ENCODE measurements around the gene CBR3. TPM values are rescaled to one million over a fixed set of nuclear protein-coding genes. Genes with fewer than 3 reads are reported as not detected.

Gene CBR3
- total RNA-seq, 1 experiment from 2014 or later, result 1.7 TPM

DNA sequence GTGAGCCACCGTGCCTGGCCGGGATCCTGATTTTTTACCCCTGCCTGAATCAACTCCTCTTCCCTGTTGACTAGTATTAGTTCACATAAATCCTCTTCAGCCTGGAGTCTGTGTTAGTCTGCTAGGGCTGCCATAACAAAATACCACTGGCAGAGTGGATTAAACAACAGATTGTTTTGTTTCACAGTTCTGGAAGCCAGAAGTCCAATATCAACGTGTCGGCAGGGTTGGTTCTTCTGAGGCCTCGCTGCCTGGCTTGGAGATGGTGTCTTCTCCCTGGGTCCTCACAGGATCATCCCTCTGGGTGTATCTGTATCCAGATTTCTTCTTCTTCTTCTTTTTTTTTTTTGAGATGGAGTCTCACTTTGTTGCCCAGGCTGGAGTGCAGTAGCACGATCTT is 39.9 kb downstream of the CBR3 start (continued):
- TF ChIP-seq CBX3 (IDR thresholded peaks at IDR 0.05; ENCODE audit: low read depth), result no peak
- TF ChIP-seq TCF7L2 (IDR thresholded peaks at IDR 0.05; ENCODE audit: borderline replicate concordance, extremely low read depth, insufficient read depth, insufficient read length), result no peak
- TF ChIP-seq, protein P1, sequence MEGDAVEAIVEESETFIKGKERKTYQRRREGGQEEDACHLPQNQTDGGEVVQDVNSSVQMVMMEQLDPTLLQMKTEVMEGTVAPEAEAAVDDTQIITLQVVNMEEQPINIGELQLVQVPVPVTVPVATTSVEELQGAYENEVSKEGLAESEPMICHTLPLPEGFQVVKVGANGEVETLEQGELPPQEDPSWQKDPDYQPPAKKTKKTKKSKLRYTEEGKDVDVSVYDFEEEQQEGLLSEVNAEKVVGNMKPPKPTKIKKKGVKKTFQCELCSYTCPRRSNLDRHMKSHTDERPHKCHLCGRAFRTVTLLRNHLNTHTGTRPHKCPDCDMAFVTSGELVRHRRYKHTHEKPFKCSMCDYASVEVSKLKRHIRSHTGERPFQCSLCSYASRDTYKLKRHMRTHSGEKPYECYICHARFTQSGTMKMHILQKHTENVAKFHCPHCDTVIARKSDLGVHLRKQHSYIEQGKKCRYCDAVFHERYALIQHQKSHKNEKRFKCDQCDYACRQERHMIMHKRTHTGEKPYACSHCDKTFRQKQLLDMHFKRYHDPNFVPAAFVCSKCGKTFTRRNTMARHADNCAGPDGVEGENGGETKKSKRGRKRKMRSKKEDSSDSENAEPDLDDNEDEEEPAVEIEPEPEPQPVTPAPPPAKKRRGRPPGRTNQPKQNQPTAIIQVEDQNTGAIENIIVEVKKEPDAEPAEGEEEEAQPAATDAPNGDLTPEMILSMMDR (IDR thresholded peaks at IDR 0.05 in 2 of 3, conservative IDR thresholded peaks at IDR 0.05 in 1 of 3; ENCODE audit: borderline replicate concordance in 1 of 3, insufficient read depth in 1 of 3, low read depth in 2 of 3, low read length in 2 of 3), result no peak

DNA sequence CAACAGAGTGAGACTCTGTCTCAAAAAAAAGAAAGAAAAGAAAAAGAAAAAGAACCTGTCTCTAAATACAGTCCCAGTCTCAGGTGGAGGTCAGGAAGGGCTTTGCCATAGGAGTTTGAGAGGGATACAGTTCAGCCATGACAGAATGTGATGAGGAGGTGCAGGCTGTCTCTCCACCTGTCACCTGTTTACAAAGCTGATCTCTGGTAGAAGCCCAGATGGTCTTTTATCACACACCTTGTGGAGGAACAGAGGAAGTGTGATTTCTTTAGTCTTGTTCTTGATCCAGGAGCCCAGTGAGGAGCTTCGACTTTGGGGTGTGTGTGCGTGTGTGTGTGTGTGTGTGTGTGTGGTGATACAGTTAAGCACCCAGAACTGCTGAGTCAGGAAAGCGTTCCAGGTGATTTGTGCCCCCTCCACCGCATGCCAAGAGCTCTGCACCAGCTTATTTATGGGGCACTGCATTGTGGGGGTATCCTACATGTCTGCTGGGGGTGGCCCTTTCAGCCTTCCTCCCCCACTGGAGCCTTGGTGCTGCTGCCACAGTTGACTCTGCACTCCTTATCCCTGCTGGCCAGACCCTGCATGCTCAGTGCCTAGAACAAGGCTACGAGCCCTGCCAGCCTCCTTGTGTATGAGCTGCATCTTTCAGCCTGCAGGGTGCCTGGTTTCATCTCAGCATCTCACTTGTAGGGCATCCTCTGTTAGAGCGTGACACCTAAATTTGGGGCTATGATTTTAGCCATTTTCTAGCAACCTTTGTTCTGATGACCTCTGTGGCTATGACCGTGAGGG is 41.1 kb downstream of the CBR3 start:
- Histone ChIP-seq H2AFZ (ENCODE audit: low read depth, low read length, poor library complexity, severe bottlenecking) (no peak overlapping the region), H3K9ac (ENCODE audit: low read length) (no peak overlapping the region), H3K4me1 (ENCODE audit: control insufficient read depth in 1 of 2, insufficient read depth in 2 of 2, low read length in 2 of 2) (peaks cover 9 to 13% of the 10 kb centered on the region in 2 experiments), H3K27ac (ENCODE audit: low read depth, low read length) (no peak overlapping the region), H3K27me3 (ENCODE audit: insufficient read depth, low read length) (no peaks in the 10 kb centered on the region), H3K36me3 (ENCODE audit: control insufficient read depth in 1 of 2, insufficient read depth in 2 of 2, low read length in 2 of 2) (no peaks in the 10 kb centered on the region), H3K9me3 (ENCODE audit: control insufficient read depth in 1 of 2, insufficient read depth in 1 of 2, low read depth in 1 of 2, low read length in 2 of 2) (no peaks in the 10 kb centered on the region), H3K4me3 (replicated peaks in 1 of 2; ENCODE audit: low read depth in 1 of 2, low read length in 2 of 2) (no peak overlapping the region), H4K20me1 (ENCODE audit: insufficient read depth) (no peaks in the 10 kb centered on the region), H3K79me2 (ENCODE audit: insufficient read depth, low read length) (no peaks in the 10 kb centered on the region), H3K9me2 (ENCODE audit: insufficient read depth) (no peaks in the 10 kb centered on the region), H3K4me2 (ENCODE audit: low read length) (no peak overlapping the region)
- TF ChIP-seq SIN3A (IDR thresholded peaks at IDR 0.05; ENCODE audit: low read depth) (no peak), SRF (IDR thresholded peaks at IDR 0.05; ENCODE audit: low read depth) (no peak), CEBPB (IDR thresholded peaks at IDR 0.05; ENCODE audit: low read depth) (no peak), TCF7L2 (IDR thresholded peaks at IDR 0.05; ENCODE audit: borderline replicate concordance, extremely low read depth, insufficient read depth, insufficient read length) (no peak), CBX3 (IDR thresholded peaks at IDR 0.05; ENCODE audit: low read depth) (no peak), POLR2A (IDR thresholded peaks at IDR 0.05; ENCODE audit: borderline replicate concordance, extremely low read depth, insufficient read depth, insufficient read length) (no peak), ZNF274 (IDR thresholded peaks at IDR 0.05; ENCODE audit: low read depth, low read length) (no peak)
- TF ChIP-seq, protein P2, sequence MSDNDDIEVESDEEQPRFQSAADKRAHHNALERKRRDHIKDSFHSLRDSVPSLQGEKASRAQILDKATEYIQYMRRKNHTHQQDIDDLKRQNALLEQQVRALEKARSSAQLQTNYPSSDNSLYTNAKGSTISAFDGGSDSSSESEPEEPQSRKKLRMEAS (IDR thresholded peaks at IDR 0.05), result no peak
- TF ChIP-seq, protein P3, sequence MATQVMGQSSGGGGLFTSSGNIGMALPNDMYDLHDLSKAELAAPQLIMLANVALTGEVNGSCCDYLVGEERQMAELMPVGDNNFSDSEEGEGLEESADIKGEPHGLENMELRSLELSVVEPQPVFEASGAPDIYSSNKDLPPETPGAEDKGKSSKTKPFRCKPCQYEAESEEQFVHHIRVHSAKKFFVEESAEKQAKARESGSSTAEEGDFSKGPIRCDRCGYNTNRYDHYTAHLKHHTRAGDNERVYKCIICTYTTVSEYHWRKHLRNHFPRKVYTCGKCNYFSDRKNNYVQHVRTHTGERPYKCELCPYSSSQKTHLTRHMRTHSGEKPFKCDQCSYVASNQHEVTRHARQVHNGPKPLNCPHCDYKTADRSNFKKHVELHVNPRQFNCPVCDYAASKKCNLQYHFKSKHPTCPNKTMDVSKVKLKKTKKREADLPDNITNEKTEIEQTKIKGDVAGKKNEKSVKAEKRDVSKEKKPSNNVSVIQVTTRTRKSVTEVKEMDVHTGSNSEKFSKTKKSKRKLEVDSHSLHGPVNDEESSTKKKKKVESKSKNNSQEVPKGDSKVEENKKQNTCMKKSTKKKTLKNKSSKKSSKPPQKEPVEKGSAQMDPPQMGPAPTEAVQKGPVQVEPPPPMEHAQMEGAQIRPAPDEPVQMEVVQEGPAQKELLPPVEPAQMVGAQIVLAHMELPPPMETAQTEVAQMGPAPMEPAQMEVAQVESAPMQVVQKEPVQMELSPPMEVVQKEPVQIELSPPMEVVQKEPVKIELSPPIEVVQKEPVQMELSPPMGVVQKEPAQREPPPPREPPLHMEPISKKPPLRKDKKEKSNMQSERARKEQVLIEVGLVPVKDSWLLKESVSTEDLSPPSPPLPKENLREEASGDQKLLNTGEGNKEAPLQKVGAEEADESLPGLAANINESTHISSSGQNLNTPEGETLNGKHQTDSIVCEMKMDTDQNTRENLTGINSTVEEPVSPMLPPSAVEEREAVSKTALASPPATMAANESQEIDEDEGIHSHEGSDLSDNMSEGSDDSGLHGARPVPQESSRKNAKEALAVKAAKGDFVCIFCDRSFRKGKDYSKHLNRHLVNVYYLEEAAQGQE (IDR thresholded peaks at IDR 0.05; ENCODE audit: low read depth), result no peak
- TF ChIP-seq, protein P1 (IDR thresholded peaks at IDR 0.05 in 2 of 3, conservative IDR thresholded peaks at IDR 0.05 in 1 of 3; ENCODE audit: borderline replicate concordance in 1 of 3, insufficient read depth in 1 of 3, low read depth in 2 of 3, low read length in 2 of 3), result no peak
- RAD21 ChIA-PET (ENCODE audit: low non-redundant PET in 1 of 2, low total read pairs in 2 of 2, uncharacterized antibody in 2 of 2, unreplicated experiment in 2 of 2), result no interaction called here
- POLR2A ChIA-PET, result no interaction called here
- no peak for DNase-seq (ENCODE audit: low read depth, low spot score)
- CTCF ChIA-PET, result no interaction called here
- intact Hi-C loops (cut with micrococcal nuclease), result no loop called here
- no TSS peak for BruUV-seq (replicated peaks)
- ATAC-seq, result no peak

All from HCT116 (cell line).